ENCODE measurements around the gene PLCD1. TPM values are rescaled to one million over a fixed set of nuclear protein-coding genes. Genes with fewer than 3 reads are reported as not detected.

The PLCD1 gene
- total RNA-seq, 4 donors from 2014 or later: 30.2 to 55.4 (median 43.8) TPM

- peak in 1 of 2 donors; percentile 18 for DNase-seq (ENCODE audit: low spot score in 2 of 2)
- TF ChIP-seq POLR2A (IDR thresholded peaks at IDR 0.05): no peak
- no peak for TF ChIP-seq CTCF (IDR thresholded peaks at IDR 0.05)
- no peak overlapping the region for H3K4me3 ChIP-seq (ENCODE audit: low read depth, poor library complexity, severe bottlenecking)
- intact Hi-C loops (cut with DNase I; ENCODE audit: low total_unique reads): no loop called here
- 60 to 62% methylated on average over 1 of the region's 1 CpG for WGBS, 2 donors
These were observed 47.1 kb downstream of the PLCD1 start for GRCh38 chr3:37982331-37982730.

- H3K4me3 ChIP-seq (ENCODE audit: low read depth, poor library complexity, severe bottlenecking): no peak overlapping the region
- DNase-seq (ENCODE audit: low spot score in 2 of 2): peak in 1 of 2 donors; percentile 32
- TF ChIP-seq CTCF (IDR thresholded peaks at IDR 0.05): no peak
- no peak for TF ChIP-seq POLR2A (IDR thresholded peaks at IDR 0.05)
- whole genome bisulfite sequencing, 2 donors: 84 to 86% methylated on average over 2 of the region's 2 CpGs
- intact Hi-C loops (cut with DNase I; ENCODE audit: low total_unique reads): no loop called here
These were observed 48.1 kb downstream of the PLCD1 start for GRCh38 chr3:37981348-37981664.

- TF ChIP-seq POLR2A (IDR thresholded peaks at IDR 0.05) (no peak), CTCF (IDR thresholded peaks at IDR 0.05) (no peak)
- intact Hi-C loops (cut with DNase I; ENCODE audit: low total_unique reads): no loop called here
- WGBS, 2 donors: 87 to 89% methylated on average over 14 of the region's 14 CpGs
- no peak overlapping the region for H3K4me3 ChIP-seq (ENCODE audit: low read depth, poor library complexity, severe bottlenecking)
- peak in 1 of 2 donors; percentile 67 for DNase-seq (ENCODE audit: low spot score in 2 of 2)
These were observed 48.7 kb downstream of the PLCD1 start for GRCh38 chr3:37980462-37981347.

- H3K4me3 ChIP-seq (ENCODE audit: low read depth, poor library complexity, severe bottlenecking): no peak overlapping the region
- peak in 1 of 2 donors; percentile 42 for DNase-seq (ENCODE audit: low spot score in 2 of 2)
- no peak for TF ChIP-seq POLR2A (IDR thresholded peaks at IDR 0.05)
- TF ChIP-seq CTCF (IDR thresholded peaks at IDR 0.05): no peak
- intact Hi-C loops (cut with DNase I; ENCODE audit: low total_unique reads): no loop called here
- 92 to 95% methylated on average over 8 of the region's 8 CpGs for WGBS, 2 donors
These were observed 49.6 kb downstream of the PLCD1 start for GRCh38 chr3:37979541-37980461.

- 74 to 85% methylated on average over 9 of the region's 9 CpGs for WGBS, 2 donors
- DNase-seq (ENCODE audit: low spot score in 2 of 2): peak in 1 of 2 donors; percentile 89
- no peak for TF ChIP-seq CTCF (IDR thresholded peaks at IDR 0.05)
- no peak for TF ChIP-seq POLR2A (IDR thresholded peaks at IDR 0.05)
- intact Hi-C loops (cut with DNase I; ENCODE audit: low total_unique reads): no loop called here
- no peak overlapping the region for H3K4me3 ChIP-seq (ENCODE audit: low read depth, poor library complexity, severe bottlenecking)
These were observed 55.0 kb downstream of the PLCD1 start for GRCh38 chr3:37974121-37975083.
